NAMALWA (cell line): ENCODE measurements around the gene SGCG.

ENCODE experiments used
- DNase-seq: peaks from one replicate; pipeline ENCODE4 v3.0.0-alpha.2; 2015; ENCODE audit warnings: low spot score

Gene SGCG

DNA sequence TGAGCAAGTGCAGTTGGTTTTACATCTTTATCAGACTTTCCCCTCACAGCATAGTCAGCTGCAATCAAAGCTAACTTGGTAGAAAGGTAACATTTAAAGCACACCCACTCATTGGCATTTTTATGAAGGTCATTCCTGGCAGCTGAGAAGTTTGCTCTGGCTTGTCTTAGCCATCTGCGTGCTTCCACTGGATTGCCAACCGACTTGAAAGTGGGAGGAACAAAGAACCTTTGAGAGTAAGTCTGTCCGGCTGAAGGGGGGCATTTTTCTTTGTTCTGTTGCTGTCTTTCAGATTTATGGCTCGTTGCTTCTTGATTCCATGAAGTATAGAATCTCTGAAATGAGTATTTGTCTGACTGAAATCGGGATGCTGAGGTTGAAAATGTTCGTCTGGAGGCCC, 149.6 kb downstream of the SGCG start:
- no peak for DNase-seq

DNA sequence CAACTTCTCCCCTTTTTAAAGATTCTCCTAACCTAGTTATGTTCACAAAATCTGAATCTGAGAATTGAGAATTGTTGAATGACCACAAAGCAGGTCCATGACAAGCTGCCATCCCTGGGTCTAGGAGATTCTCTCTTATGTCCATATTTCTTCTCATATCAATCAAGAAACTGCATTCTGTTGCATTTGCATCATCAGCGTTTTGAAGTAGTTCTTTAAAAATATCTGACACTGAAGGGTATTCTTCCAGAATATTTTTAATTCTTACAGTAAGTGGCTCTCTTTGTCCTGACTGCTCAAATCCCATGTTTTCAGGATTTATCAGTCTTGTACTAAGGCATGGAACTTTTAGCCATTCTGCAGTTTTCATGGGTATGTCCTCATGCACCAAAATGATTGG, 158.4 kb downstream of the SGCG start:
- no peak for DNase-seq

DNA sequence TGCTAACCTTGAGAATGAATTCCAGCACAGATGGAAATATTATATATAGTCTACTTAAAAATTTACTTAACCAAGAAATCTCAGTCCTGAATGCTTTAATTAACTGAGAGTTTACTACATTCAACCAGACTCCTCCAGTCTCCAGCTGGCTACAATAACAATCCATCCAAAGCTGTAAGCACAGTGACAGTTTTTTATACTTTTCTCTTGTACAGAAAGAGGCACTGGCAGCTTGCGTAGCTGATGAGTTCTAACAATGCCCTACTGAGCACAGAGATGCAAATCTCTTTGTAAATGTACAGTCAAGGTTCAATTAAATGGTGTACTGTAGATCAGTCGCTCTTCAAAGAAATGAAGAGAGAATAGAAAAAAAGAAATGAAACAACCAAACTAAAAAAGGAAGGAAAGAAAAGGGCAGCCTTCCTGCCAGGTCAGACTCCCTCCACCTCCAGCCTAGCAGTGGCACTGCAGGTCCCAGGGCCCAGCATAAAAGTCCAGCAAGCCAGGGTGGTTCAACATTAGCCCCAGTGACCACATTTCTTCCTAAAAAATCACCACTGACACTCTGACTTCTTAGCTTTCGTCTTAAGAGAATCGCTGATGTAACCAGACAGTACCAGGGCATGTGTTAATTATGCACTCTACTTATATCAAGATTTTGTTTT, 164.3 kb downstream of the SGCG start:
- no peak for DNase-seq

- no peak for DNase-seq
Measured at GRCh38 chr13:23347601-23348000, 166.8 kb downstream of the SGCG start.

- no peak for DNase-seq
Measured at GRCh38 chr13:23348262-23349127, 167.7 kb downstream of the SGCG start.

GRCh38 chr13:23349161-23349897, 168.6 kb downstream of the SGCG start:
- no peak for DNase-seq

DNA sequence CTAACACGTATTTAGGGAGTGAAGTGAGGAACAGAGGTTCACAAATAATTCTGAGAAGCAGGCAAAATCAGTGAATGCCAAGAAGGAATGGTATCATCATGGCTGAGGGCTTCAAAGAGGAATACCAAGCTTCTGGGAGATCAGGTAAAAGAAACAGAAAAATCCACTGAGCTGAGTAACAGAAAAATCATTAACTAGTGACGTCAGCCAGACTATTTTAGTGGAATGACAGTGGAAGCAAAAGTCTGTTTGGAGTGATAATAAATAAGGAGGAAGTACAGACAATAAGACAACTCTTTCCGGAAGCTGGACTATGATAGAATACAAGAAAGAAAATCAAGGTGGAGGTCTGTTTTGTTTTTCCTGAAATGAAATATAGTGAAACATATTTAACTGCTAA, 169.2 kb downstream of the SGCG start:
- DNase-seq = no peak

- DNase-seq = no peak
Measured at GRCh38 chr13:23352161-23352560, 171.4 kb downstream of the SGCG start.

- DNase-seq = no peak
Measured at GRCh38 chr13:23354520-23354919, 173.7 kb downstream of the SGCG start.

GRCh38 chr13:23356368-23356767, 175.6 kb downstream of the SGCG start:
- DNase-seq = no peak

GRCh38 chr13:23357349-23357748, 176.6 kb downstream of the SGCG start:
- no peak for DNase-seq

DNA sequence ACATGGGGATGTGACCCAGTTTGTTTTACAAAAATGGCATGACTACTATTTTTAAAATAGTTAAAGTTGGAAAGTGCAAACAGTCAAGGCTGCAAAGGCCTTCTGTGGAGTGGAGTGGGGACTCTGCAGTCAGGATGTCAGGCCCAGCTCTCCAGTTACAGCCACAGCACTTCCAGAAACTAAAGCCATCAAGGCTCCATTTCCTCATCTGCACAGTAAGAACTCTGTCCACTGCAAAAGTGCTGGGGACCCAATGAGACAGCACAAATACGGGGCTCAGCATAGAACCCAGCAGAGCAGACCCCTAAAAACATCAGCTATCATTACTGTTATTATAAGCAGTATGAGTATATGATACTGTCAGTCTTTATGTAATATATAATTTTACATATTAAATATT, 179.1 kb downstream of the SGCG start:
- DNase-seq = no peak

DNA sequence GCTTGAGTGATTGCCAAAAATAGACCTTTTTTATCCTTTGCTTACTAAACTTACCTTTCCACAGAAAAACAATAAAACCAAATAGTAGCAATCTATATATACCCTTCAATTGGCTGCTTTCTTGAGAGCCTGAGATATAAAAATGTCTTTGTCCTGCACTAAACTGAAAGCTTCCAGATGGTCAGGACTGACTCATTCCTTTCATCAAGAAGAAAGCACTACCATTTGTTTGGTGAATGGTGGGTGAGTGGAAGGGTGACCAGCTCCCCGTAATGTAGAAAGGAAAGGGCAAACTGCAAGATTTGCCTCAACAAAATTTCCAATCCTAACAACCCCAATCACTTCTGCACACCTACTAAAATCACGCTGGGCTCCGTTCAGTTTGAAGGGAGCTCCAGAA, 184.9 kb downstream of the SGCG start:
- DNase-seq = no peak

DNA sequence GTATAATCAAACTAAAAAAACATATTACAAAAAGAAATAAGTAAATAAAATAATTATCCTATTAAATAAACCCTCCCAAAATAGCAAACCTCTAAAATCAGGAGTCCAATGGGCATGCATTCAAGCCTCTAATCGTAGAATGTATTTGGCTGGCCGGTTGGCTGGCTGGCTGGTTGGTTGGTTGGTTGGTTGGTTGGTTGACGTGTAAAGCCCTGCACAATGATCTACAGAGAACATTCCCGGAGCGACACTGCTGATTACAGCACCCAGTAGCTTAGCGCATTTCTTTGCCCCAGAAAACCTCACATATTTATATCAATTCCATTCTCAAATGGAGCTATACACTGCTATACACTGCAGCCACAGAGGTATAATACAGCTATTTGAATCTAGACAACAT, 187.1 kb downstream of the SGCG start:
- no peak for DNase-seq

- DNase-seq = no peak
Measured at GRCh38 chr13:23372264-23372906, 191.6 kb downstream of the SGCG start.
